ENCODE measurements around the gene GNB1L. TPM values are rescaled to one million over a fixed set of nuclear protein-coding genes. Genes with fewer than 3 reads are reported as not detected.
A peak's percentile ranks its signal among the peaks of the same experiment; 100 is the strongest.

Gene GNB1L
- total and polyA plus RNA-seq, 2 of the 13 experiments (the other 11 are each of a cell fraction or from before 2014, with no cell fraction given) = 2.5 to 7.4 TPM

DNA sequence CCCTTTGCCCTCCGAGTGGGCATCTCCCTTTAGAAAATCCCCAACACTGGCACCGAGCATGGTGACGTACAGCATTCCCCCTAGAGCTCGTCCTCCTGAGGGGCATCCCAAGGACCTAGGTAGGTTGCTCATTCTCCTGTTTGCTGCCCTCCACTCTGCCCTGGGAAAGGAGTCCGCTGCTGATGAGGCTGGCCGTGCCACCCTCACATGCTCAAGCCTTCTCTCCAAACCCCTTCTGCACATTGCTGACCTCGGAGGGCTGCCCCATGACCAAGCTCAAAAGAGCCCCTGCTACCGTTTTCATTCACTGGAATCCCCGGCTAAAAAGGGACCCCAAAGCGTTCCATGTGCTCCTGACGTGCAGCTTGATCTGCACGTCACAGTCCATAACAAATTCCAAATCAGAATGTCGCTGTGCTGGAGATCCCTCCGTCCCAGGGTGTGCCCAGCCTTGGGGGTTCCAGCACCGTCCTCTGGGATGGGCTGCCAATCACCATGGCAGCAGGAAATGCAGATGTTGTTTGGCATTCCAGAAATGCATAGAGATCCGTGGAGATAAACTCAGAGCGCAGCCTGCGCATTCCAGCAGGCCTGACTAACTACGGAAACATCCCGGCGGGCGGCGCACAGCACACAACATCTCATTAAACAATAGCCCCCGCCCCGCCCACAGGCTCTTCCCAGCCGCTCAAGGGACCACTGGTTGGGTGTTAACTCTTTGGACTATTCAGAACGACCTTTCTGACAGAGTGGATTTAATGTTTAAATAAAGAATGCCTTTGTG, 26.3 kb upstream of the GNB1L start (continued):
- TF ChIP-seq TBL1XR1 (IDR thresholded peaks at IDR 0.05; ENCODE audit: borderline replicate concordance, low read length, partially characterized antibody) (peak; percentile 29), HDAC1 (CRISPR knock-in tag; IDR thresholded peaks at IDR 0.05) (peak; percentile 76), ZBTB25 (CRISPR knock-in tag; IDR thresholded peaks at IDR 0.05) (no peak), ARNT2 (CRISPR knock-in tag; IDR thresholded peaks at IDR 0.05; ENCODE audit: low read depth) (0 out of 2 replicates have a peak, but pooled peaks have one; percentile 24), JUN (CRISPR knock-in tag; IDR thresholded peaks at IDR 0.05) (peak; percentile 94), TBX3 (IDR thresholded peaks at IDR 0.05; ENCODE audit: borderline replicate concordance) (0 out of 2 replicates have a peak, but pooled peaks have one; percentile 43), KMT2B (CRISPR knock-in tag; IDR thresholded peaks at IDR 0.05) (no peak), KDM2A (CRISPR knock-in tag; IDR thresholded peaks at IDR 0.05; ENCODE audit: borderline replicate concordance, low read depth) (peak; percentile 68), HOXD1 (CRISPR knock-in tag; IDR thresholded peaks at IDR 0.05) (no peak), RFX3 (CRISPR knock-in tag; IDR thresholded peaks at IDR 0.05) (peak; percentile 77), ZNF350 (CRISPR knock-in tag; IDR thresholded peaks at IDR 0.05; ENCODE audit: borderline replicate concordance, low read depth) (peak; percentile 73; the same call in 1 of the 2 replicates), ZSCAN25 (CRISPR knock-in tag; IDR thresholded peaks at IDR 0.05) (no peak), HIC2 (CRISPR knock-in tag; IDR thresholded peaks at IDR 0.05; ENCODE audit: low read depth) (peak; percentile 42; the same call in 1 of the 2 replicates), ETV5 (CRISPR knock-in tag; IDR thresholded peaks at IDR 0.05; ENCODE audit: borderline replicate concordance) (peak; percentile 86; the same call in 1 of the 2 replicates), ELF3 (CRISPR knock-in tag; IDR thresholded peaks at IDR 0.05) (peak; percentile 74), GABPA (IDR thresholded peaks at IDR 0.05; ENCODE audit: low read depth, low read length) (no peak), GABPA (CRISPR knock-in tag; IDR thresholded peaks at IDR 0.05; ENCODE audit: low read depth) (0 out of 2 replicates have a peak, but pooled peaks have one; percentile 34), XRCC5 (optimal IDR thresholded peaks at IDR 0.05; ENCODE audit: low read length) (peak; percentile 22), ZBTB20 (CRISPR knock-in tag; IDR thresholded peaks at IDR 0.05; ENCODE audit: borderline replicate concordance, low read depth) (no peak), SAFB2 (CRISPR knock-in tag; IDR thresholded peaks at IDR 0.05; ENCODE audit: borderline replicate concordance, low read depth) (no peak), CBFB (CRISPR knock-in tag; IDR thresholded peaks at IDR 0.05) (0 out of 2 replicates have a peak, but pooled peaks have one; percentile 37), CCAR2 (optimal IDR thresholded peaks at IDR 0.05; ENCODE audit: low read depth, low read length) (no peak)
- TF ChIP-seq, protein P1, sequence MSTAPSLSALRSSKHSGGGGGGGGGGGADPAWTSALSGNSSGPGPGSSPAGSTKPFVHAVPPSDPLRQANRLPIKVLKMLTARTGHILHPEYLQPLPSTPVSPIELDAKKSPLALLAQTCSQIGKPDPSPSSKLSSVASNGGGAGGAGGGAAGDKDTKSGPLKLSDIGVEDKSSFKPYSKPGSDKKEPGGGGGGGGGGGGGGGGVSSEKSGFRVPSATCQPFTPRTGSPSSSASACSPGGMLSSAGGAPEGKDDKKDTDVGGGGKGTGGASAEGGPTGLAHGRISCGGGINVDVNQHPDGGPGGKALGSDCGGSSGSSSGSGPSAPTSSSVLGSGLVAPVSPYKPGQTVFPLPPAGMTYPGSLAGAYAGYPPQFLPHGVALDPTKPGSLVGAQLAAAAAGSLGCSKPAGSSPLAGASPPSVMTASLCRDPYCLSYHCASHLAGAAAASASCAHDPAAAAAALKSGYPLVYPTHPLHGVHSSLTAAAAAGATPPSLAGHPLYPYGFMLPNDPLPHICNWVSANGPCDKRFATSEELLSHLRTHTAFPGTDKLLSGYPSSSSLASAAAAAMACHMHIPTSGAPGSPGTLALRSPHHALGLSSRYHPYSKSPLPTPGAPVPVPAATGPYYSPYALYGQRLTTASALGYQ (CRISPR knock-in tag; IDR thresholded peaks at IDR 0.05) = peak; percentile 90

Data from HepG2 (cell line).